Measurements from ENCODE around the gene LMF1.

GRCh38 chr16:1012135-1012534 is 41.4 kb upstream of the LMF1 start:
- TF ChIP-seq POLR2A (IDR thresholded peaks at IDR 0.05) (no peak), CTCF (IDR thresholded peaks at IDR 0.05) (no peak)
